DMS79 treated with DMSO at 0.1 percent for 48 hours (cell line): ENCODE results near the gene DBF4.
"Not testable (repeated sequence)": the region's sequence is repeated elsewhere in the genome, so short reads cannot be mapped to it uniquely, and the experiment has no call there.

Experiments
- DNase-seq: peaks from one replicate; lab custom pipeline; 2025; lab: John Stamatoyannopoulos, UW

DBF4 gene

GRCh38 chr7:87876040-87876868, at the start of gene DBF4, which contains the start of gene SLC25A40:
DBF4 (plus strand) TSS chr7:87876493; CDS start chr7:87876733, 240 bp downstream.
SLC25A40 (minus strand) TSS chr7:87876360; CDS start chr7:87858727, 17,633 bp downstream.
- peak; percentile 96 for DNase-seq

- DNase-seq: not testable (repeated sequence)
These were observed 47.9 kb upstream of the DBF4 start for GRCh38 chr7:87828383-87828782.

GRCh38 chr7:87831097-87831496, 45.2 kb upstream of the DBF4 start:
- DNase-seq: no peak

DNA sequence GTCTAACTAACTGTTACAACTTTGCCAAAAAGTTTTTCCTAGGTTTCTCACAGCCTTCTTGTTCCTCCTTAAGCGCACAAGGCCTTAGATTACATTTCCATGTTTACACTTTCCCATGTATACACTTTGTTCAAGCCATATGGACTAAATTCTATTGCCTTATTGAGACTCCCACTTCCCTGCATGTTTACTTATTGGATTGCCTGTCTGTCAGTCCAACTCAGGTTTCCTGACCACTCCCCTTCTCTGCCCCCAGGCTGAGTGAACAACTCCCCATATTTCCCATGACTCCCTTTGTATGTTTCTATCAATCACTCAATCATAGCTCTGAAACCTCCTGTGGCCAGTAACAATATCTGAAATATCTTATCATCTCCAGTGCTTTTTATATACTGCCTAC, 43.2 kb upstream of the DBF4 start:
- no peak for DNase-seq

DNA sequence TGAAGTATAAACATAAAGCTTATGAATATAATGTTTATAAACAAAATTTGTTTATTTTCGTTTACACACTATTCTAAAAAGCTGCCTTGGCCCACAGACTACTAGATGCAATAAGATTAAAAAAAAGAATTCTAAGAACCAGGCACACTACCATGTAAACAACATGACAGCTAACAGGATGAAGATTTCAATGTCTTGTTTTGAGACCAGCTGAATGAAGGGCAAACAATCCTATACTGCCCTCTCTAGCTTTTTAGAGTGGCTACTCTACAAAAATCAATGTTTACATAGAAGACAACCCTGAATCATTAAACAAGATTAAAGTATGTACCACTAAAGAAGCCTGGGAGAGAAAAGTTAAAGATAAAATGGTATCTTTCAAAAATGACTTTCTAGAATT, 38.7 kb upstream of the DBF4 start:
- DNase-seq: no peak

- DNase-seq: no peak
These were observed 25.3 kb upstream of the DBF4 start for GRCh38 chr7:87850836-87851593.

DNA sequence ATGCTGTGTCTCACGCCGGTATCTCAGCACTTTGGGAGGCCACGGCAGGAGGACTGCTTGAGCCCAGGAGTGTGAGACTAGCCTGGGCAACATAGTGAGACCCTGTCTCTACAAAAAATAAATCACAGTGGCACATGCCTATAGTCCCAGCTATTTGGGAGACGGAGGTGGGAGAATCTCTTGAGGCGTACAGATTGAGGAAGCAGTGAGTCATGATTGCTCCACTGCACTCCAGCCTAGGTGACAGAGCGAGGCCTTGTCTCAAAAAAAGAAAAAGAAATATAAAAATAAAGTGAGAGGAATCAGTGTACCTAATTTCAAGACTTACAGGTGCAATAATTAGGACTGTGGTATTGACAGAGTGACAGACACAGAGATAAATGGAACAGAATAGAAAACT, 24.0 kb upstream of the DBF4 start:
- no peak for DNase-seq

GRCh38 chr7:87853237-87853864, 22.9 kb upstream of the DBF4 start:
- DNase-seq: no peak

DNA sequence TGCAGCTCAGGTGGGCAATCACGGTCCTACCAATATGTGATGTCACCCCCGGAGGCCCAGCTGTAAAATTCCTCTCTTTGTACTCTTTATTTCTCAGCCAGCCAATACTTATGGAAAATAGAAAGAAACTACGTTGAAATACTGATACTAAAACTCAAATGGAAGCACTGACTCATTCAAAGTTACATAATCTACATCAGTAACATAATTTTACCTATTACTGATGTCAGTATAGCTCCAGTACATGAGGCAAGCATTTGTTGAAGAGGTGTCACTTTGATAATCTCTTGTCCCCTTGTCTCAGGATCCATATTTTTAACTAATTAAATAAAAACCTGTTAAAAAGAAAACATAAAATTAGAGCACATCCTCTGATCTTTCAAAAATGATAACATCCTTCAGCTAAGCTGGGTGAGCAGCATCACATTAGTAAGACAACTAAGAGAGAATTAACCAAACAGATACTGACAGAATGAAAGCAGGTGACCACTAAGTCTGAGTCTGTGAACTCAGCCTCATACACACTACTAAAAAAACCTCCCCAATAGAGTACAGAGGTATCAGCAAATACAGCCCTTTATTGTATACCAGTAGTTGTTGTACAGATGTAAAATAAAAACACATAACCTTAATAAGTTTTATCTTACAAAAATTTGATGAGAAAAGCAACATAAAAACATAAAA, 17.7 kb upstream of the DBF4 start:
- no peak for DNase-seq

DNA sequence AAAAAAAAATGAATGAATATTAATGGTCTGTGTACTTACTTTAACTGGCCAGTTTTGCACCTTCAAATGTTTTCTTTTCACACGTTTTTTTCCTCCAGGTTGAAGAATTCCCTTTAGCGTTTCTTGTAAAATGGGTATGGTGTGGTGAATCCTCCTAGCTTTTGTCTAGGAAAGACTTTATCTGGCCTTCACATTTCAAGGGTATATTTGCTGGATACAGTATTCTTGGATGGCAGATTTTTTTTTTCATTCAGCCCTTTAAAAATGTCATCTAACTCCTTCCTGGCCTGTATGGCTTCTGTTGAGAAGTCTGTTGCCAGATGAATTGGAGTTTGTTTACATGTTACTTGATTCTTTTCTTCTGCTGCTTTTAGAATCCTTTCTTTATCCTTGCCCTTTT, 10.2 kb upstream of the DBF4 start:
- no peak for DNase-seq

GRCh38 chr7:87866533-87866932, 9.8 kb upstream of the DBF4 start:
- not testable (repeated sequence) for DNase-seq

DNA sequence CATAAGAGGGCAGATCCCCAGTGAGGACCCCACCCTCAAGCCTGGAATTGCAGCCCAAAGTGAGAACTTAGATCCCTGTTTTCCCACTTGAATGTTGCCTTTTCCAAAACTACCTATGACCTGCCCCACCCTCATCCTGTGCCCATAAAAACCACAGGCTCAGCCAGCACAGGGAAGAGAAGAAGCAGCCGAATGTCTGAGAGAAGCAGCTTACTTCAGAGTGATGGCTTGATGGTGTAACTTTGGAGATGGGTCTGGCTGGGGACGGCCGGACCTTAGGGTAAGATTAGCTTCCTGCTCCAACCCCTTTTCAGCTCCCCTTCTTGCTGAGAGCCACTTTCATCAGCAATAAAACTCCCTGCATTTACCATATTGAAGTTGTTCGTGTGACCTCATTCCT, 5.8 kb upstream of the DBF4 start:
- no peak for DNase-seq

DNA sequence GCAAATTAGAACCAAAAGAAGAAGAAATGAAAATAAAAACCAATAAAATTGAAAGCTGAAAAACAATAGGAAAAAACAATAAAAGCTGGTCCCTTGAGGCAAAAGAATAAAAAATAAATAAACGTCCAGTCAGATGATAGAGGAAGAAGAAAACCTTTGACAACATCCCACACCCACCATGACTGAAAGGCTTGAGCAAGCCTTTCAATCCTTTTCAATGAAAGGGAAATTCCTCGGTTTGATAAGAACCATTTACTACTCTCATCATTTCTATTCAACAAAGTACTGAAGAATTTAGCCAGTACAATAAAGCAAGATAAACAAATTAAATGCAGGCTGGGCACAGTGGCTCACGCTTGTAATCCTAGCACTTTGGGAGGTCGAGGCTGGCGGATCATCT, 3.9 kb upstream of the DBF4 start:
- no peak for DNase-seq

DNA sequence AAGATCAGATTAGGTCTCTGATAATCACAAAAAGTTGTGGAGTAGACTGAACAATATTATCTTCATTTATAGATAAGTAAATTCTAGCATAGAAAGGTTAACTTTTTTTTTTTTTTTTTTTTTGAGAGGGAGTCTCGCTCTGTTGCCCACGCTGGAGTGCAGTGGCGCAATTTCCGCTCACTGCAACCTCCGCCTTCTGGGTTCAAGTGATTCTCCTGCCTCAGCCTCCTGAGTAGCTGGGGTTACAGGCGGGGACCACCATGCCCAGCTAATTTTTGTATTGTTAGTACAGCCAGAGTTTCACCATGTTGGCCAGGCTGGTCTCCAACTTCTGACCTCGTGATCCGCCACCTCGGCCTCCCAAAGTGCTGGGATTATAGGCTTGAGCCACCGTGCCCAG, 3.0 kb upstream of the DBF4 start:
- not testable (repeated sequence) for DNase-seq

DNA sequence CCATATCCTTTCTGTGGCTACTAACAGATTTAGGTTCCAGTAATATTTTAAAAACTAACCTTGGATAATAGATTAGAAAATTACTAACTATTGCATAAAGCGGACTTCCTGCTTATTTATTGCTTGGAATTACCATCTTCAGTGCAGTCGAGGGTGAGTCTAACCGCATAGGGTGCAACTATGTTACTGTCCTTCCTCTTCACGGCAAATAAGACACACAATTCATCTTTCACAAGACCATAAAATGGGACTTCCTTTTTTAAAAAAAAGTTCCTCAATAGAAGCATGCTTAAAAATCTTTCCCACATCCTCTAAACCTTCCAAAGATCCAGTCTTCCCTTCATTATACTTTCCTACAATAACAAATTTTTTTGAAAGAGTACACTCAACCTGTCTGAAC, 2.2 kb upstream of the DBF4 start:
- DNase-seq: no peak

GRCh38 chr7:87875151-87876039, 898 bp upstream of the DBF4 start:
- DNase-seq: peak; percentile 31

GRCh38 chr7:87876869-87877234, 559 bp downstream of the DBF4 start:
- DNase-seq: peak; percentile 62

- DNase-seq: peak; percentile 15
These were observed 1.2 kb downstream of the DBF4 start for GRCh38 chr7:87877366-87878040.

- no peak for DNase-seq
These were observed 2.0 kb downstream of the DBF4 start for GRCh38 chr7:87878208-87878735.
